Testis (tissue), 2 donors: ENCODE results near the gene DYRK4.

Experiments
- POLR2A ChIP-seq: fragments of 450-650 bp; IDR thresholded peaks from one replicate; pipeline ENCODE4 v1.6.1; 2017; ENCODE audit warnings: antibody characterized with exemption, mild to moderate bottlenecking, moderate library complexity
- TF ChIP-seq, protein P1 (sequence below), 3 experiments: fragments of 450-650 bp in 2 of 3; fragments of 200-600 bp in 1 of 3; sonication (generic) in 1 of 3; IDR thresholded peaks; one replicate each; pipeline ENCODE4 v1.5.1; 2016 to 2019; ENCODE audit warnings: antibody characterized with exemption in 3 of 3, mild to moderate bottlenecking in 2 of 3, moderate library complexity in 1 of 3

DNA sequence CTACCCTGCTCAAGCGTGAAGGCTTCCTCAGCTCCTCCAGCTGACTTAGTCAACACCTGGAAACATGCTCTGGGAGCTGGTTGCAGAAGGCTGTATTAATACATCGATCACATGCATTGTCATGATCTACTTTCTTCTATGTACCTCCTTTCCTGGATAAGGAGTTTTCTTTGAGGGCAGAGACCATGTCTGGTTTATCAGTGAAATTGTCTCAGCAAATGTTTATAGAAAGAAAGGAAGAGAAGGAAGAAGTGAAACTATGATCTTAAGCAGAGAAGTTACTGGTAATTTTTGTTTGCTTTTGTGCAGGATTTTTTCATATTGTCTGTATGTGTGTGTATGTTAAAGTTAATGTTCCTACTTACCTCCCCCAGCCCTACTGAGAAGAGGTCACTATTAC is 4.5 kb downstream of the DYRK4 start:
- TF ChIP-seq, protein P1, sequence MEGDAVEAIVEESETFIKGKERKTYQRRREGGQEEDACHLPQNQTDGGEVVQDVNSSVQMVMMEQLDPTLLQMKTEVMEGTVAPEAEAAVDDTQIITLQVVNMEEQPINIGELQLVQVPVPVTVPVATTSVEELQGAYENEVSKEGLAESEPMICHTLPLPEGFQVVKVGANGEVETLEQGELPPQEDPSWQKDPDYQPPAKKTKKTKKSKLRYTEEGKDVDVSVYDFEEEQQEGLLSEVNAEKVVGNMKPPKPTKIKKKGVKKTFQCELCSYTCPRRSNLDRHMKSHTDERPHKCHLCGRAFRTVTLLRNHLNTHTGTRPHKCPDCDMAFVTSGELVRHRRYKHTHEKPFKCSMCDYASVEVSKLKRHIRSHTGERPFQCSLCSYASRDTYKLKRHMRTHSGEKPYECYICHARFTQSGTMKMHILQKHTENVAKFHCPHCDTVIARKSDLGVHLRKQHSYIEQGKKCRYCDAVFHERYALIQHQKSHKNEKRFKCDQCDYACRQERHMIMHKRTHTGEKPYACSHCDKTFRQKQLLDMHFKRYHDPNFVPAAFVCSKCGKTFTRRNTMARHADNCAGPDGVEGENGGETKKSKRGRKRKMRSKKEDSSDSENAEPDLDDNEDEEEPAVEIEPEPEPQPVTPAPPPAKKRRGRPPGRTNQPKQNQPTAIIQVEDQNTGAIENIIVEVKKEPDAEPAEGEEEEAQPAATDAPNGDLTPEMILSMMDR (IDR thresholded peaks at IDR 0.05): no peak
- TF ChIP-seq POLR2A: no peak
